Hematopoietic multipotent progenitor cell treated with erythropoietin and hydrocortisone succinate and interleukin-3 and kit ligand, for 8 days (in vitro differentiated cells): Measurements from ENCODE around the gene TMEM14A.
"Not testable (repeated sequence)": the region's sequence is repeated elsewhere in the genome, so short reads cannot be mapped to it uniquely, and the experiment has no call there.

Experiments
- DNase-seq: peaks from one replicate; pipeline ENCODE4 v3.0.0-alpha.2; 2015

TMEM14A gene, protein sequence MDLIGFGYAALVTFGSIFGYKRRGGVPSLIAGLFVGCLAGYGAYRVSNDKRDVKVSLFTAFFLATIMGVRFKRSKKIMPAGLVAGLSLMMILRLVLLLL

DNA sequence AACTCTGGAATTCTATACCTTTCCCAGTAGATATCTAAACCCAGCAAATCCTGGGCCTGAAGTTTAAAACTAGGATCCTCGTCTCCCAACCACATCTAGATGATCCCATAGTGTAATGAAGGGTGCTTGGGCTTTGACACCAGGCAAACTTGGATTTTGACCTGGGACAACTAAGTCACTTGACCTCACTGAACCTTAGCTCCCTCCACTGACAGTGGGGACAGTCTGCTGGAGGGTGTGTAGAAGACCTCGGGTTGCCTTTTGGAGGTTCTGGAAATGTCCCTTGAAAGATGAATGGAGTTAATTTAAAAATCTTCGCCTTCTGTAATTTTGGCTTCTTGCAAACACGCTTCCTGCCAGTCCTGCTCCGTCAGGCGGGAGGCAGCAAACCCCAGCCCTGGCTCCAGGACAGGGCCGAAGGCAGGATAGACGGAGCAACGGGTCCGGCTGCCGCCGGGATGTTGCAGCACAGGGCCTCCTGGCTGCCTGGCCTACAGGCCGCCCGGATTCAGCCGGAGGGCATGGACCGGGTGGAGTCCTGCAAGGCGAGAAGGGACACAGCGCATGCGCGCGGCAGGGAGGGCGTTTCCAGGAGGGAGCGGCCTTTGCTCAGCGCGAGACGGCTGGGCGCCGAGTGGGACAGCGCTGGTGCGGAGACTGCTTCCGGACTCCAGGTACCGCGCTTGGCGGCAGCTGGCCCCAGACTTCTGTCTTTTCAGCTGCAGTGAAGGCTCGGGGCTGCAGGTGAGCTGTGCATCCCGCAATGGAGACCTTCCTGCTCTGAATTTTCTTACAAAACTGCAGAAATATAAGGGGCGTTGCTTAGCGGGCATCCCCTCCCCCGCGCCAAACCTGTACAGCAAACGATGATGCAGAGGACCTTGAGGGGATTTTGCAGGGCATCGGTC is at the start of gene TMEM14A:
TMEM14A (plus strand) TSS at position 612 of the 908 bp plus-strand sequence. CDS start 5,990 bp downstream, outside the sequence.
- DNase-seq: peak; percentile 93

DNA sequence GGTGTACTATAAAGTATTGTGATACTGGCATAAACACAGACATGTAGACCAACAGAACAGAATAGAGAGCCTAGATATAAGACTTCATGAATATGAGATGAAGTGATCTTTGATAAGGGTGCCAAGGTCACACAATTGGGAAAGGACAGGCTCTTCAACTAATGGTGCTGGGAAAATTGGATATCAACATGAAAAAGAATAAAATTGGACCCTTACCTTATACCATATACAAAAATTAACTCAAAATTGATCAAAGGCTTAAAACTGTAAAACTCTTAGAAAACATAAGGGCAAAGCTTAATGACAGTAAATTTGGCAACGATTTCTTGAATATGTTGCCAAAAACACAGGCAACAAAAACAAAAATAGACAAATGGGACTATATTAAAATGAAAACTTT is 49.3 kb upstream of the TMEM14A start:
- no peak for DNase-seq

DNA sequence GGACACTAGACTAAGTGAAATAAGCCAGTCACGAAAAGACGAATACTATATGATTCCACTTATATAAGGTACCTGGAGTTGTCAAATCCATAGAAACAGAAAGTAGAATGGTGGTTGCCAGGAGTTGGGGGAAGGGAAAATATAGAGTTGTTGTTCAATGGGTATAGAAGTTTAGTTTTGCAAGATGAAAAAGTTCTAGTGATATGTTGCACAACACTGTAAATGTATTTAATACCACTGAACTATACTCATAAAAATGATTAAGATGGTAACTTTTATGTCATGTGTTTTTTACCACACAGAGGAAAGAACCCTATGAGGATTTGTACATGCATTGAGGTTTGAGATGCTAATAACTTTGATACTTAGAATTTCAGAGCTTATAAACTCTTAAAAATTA is 48.1 kb upstream of the TMEM14A start:
- no peak for DNase-seq

DNA sequence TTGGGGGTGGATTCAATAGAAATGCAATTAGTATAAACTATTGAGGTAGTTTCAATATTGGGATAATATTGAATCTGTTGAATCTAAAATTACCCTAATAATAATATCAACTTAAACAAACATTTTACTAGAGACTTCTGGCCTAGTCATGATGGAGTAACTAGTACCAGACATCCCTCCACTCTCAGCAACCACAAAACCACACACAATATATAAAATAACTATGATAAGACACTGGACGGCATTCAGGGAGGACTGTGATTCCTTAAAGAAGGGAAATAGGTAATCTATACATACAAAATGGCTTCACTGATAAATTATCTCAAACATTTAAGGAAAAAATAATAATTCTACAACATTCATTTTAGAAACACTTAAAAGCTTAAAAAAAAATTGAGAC is 38.9 kb upstream of the TMEM14A start:
- DNase-seq: no peak

DNA sequence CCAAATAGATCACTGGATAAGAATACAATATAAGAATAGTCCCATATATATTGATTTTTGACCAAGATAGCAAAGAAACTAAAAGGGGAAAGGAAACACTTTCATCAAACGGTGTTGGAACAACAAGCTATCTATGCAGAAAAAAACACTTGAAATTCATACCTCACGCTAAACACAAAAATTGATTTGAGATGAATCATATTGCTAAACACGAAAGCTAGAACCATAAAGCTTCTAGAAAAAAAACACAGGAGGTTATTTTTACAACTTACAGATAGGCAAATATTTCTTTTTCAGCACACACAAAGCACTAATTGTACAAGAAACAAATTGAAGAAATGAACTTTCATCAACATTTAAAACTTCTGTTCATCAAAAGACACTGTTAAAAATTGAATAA is 36.7 kb upstream of the TMEM14A start:
- DNase-seq: no peak

DNA sequence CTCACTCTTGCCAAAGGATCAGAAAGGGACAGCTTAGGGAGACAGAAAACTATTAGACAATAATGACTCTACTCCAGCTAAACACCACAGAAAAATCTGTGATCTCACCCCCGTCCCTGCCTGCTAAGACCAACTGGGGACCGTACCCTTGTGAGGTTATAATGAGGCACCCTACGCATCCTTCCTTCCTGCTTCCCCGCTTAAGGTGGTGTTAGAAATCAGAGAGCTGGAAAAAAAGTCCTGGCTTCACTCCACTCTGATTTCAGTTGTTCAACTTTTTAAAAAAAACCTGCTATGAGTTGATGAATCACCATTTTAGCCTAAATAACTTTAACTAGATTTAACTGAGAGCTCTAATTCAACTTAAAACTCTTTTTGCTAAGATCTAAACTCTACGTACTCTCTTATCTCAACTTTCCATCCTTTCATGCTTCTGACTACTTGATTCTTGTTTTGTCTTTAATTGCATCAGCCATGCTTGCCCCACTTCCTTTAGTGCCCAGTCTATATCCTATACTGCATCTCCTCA is 35.8 kb upstream of the TMEM14A start:
- DNase-seq: no peak

DNA sequence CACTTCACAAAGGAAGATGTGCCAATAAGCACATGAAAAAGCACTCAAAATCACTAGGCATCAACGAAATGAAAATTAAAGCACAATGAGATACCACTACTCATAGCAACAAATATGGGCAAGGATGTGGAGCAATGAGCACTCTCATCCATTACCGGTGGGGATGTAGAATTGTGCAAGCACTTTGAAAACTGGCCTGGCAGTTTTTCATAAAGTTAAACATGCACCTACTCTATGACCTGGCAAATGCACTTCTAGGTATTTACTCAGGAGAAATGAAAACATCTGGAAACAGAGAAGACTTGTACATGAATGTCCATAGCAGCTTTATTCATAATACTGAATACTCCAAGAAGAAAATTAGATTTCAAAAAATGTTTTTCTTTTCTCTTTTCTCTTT is 34.1 kb upstream of the TMEM14A start:
- DNase-seq: no peak

DNA sequence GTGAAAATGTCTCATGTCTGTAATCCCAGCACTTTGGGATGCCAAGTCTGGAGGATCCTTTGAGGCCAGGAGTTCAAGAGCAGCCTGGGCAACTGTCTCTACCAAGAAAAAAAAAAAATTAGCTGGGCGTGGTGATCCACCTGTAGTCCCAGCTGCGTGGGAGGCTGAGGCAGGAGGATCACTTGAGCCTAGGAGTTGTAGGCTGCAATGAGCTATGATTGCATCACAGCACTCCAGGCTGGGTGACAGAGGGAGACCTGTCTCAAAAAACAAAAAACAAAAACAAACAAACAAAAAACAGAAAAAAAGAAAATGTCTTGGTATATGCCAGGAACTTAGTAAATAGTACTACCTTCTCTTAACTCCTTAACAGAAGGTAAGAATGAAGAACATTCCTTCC is 31.4 kb upstream of the TMEM14A start:
- DNase-seq: no peak

DNA sequence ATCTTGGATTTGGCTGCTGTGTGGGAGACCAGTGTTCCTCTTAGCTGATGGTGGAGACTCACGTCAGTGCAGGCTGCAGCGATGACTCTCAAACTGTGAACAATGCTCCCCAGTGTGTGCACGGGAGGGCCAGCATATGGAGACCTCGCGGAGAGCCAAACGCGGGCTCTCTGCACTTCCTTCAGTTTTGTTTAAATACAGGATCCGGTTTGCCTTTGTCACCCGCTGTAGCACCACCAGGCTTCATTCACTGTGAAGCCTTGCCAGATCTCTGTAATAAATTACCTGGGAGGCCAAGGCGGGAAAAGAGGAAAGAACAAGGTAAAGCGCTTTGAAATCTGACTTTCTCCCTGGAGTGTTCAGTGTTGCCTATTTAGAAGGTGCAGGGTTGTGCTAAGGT is 30.7 kb upstream of the TMEM14A start:
- no peak for DNase-seq

DNA sequence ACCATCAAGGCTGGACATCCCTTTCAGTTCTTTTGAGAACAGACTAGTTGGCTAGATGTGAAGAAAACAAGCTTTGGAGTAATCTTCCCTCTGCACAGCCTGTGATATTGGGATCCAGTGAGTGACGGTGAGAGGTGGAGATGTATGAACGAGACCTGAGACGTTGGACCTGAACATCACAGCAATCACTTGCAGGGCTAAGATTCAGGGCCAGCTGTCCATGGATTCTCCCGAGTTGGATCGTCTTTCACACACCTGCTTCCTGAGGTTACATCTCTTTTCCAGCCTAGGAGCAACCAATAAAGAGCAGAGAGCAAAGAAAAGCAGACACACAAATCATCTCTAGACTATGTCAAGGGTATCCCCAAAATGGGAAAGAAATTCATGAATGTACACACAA is 30.0 kb upstream of the TMEM14A start:
- no peak for DNase-seq

DNA sequence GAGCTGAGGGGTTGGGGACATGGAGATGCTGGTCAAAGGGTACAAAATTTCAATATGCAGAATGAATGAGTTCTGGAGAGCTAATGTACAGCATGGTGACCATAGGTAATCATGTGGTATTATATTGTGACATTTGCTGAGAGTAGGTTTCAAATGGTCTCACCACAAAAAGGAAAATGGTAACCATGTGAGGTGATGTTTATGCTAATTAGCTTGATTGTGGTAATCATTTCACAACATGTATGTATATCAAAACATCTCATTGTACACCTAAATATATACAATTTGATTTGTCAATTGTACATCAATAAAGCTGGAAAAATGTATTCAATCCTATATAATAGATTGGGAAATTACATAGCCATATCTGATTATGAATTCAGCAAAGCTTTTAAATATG is 29.5 kb upstream of the TMEM14A start:
- no peak for DNase-seq

DNA sequence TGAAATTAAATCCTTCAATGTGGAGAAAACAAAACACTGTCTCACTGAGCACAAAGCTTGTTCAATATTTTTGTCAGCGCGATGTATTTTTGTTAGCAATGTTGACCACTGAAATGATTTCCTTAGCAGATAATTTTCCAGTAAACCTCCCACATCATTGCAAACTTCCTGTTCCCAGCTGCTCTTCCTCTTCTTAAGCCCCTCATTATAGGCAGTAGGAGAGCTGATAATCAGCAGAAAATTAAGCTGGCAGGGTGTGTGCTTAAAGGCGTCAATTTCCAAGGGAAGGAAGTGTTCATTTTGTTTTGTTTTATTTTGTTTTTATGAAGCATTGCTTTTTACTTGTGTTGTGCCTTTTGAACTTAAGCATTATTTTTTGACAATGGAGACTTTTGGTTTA is 29.1 kb upstream of the TMEM14A start:
- peak; percentile 22 for DNase-seq

DNA sequence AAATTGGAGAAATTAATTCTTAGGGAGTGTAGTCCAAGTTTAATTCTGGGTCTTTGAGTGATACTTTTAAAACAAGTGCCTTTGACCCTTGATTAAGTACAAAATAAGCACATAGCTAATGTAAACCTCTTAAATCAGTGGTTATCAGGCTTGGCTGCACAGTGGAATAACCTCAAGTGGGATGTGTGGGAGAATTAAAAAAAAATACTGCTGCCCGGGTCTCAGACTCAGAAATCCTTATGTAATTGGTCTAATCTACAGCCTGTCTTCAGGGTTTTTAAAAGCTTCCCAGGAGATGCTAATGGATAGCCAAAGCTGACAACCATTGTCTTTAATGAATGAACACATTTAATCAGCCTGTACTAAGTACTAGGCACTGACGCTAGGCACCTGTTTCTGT is 28.5 kb upstream of the TMEM14A start:
- no peak for DNase-seq

DNA sequence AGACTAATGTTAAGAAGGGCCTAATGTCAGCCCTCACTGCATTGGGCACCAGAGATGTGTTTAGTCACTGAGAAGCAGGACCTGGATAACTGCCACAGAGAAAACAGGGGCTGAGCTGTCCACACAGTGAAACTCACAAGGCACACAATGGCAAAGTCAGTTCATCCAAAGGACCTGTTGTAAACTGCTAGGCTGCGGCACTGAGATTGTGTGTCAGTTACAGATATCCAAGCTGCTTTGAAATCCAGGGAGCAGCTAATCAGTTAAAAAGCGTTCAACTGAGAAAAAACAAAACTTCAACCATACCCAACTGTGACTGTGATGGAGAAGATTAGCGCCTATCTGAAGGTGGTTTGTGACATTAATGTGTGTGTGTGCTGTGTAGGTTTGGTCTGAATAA is 27.8 kb upstream of the TMEM14A start:
- peak; percentile 70 for DNase-seq

DNA sequence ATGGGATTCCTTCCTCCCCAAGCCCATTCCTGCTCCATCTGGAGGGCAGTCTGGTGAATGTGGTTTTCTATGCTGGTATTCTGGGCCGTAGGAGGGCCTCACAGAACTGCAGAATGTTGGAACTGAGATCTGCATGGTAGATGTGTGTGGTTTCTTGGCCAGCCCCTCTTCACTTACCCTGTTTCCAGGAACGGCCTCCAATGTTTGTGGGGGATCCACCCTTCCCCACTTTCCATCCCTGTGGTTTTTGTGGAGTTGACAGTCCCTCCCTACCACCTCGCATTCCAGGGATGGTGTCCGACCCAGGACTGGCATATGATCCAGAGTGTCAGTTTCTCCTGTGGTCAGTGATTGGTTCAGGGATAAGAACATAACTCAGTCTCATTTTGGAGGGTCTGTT is 26.7 kb upstream of the TMEM14A start:
- DNase-seq: no peak

DNA sequence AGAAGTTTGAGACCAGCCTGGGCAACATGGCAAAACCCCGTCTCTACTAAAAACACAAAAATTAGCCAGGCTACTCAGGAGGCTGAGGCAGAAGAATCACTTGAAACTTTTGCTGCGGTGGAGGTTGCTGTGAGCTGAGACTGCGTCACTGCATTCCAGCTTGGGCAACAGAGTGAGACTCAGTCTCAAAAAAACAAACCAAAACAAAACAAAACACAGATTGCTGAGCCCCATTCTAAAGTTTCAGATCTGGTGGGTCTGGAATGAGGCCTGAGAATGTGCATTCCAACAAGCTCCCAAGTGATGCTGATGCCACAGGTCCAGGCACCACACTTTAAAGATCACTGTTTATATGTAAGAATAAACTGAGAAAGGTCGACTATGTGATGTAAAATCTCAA is 24.9 kb upstream of the TMEM14A start:
- no peak for DNase-seq

DNA sequence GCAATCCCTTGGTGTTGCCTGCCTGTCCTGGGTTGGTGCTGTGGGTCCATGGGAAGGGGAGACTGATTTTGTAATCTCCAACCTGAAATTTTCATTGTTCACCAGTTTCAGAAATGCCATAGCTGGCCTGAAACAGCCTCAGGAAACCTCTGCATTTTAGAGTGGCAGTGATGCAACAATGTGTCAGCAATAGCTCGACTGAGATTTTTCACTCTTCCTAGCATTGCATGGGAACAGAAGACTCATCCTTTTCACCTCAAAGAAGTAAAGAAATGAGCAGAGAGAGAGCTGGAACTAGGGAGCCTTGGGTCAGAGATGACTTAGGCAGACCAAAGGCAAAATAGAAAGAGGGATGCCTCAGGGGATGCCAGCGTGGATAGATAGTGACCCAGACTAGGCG is 23.7 kb upstream of the TMEM14A start:
- DNase-seq: no peak

DNA sequence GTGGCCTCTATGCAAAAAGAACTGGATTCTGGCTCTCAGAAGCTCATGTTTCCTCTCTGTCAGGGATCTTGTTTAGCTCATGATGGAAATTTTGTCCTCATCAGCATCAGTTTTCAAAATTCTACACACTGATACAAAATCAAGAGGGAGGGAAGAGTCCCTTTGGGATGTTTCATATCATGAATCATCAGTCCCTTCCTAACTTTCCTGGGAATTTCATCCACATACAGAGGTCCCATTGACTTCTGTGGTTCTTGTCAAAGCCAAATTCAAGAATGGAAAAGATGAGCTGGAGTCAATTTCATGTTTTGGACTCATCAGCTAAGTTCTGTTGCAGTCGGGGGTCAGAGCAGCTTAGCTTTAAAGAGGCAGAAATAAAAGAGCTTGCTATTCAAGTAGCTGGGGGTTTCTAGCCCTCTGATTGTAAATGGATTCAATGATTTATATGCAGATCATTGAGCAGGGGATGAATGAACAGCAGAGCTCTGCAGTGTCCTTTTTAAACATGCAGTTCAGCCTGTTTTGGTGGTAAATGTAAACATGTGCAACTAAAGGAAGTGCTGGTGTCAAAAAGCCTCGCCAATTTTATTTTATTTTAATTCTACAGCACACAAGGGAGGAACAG is 21.3 kb upstream of the TMEM14A start:
- DNase-seq: no peak

DNA sequence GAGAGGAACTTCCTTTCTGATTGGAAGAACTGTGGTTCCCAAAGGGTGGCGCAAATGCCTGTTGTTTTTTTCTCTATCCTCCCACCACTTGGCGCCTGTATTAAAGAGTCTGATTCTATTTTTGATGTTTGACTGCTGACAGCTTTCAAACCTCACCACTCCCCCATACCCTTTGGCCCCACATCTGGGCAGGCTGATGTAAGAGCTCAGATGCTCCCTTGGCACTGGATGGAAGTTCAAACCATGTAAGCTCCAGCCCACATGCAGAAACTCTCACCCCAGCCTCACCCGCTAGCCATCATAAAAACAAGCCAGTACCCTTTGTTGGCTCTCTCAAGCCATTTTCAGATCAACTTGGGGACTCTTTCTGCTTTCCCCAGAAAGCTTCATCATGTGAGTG is 20.0 kb upstream of the TMEM14A start:
- no peak for DNase-seq

DNA sequence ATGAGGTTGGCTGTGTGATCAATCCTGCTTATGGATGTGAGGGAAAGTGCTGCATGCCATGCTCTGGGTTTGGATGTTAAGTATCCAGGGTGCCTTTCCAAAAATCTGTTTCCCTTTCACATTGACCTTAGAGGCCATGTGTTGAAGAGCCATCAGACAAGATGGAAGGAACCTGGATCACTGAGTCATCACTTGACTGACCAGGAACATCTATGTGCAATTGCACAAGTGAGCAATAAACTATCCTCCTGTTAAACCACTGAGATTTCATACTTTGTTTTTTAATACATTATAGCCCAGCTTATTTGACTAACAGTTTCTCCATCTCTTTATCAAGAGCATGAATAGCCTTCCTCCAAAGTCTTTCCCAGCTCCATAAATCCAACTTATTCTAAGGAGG is 17.8 kb upstream of the TMEM14A start:
- DNase-seq: no peak

DNA sequence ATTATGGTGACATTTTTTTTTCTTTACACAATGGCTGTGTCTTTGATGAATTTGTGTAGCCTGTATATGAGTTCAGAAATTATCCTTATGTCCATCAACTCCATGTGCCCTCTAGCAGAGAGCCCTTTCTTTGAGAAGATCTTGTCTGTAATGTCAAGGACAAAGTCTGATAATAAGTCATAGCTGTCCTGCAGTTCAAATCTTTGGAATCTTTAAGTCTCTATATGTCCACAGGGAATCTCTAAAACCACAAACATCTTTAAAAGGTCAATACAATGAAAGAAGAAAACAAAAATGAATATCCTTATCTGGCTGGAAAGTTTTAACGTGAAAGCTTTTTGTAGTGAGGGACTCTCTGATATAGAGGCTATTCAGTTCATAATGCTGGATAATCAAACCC is 16.9 kb upstream of the TMEM14A start:
- DNase-seq: no peak

DNA sequence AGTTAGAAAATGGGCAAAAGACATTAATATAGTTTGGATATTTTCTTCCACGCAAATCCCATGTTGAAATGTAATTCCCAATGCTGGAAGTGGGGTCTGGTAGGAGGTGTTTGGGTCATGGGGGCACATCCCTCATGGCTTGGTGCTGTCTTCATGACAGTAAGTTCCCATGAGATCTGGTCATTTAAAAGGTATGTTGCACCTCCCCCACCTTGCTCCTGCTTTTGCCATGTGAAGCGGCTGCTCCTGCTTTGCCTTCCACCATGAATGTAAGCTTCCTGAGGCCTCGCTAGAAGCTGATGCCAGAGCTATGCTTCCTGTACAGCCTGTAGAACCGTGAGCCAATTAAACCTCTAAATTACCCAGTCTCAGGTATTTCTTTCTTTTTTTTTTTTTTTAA is 16.3 kb upstream of the TMEM14A start:
- no peak for DNase-seq

DNA sequence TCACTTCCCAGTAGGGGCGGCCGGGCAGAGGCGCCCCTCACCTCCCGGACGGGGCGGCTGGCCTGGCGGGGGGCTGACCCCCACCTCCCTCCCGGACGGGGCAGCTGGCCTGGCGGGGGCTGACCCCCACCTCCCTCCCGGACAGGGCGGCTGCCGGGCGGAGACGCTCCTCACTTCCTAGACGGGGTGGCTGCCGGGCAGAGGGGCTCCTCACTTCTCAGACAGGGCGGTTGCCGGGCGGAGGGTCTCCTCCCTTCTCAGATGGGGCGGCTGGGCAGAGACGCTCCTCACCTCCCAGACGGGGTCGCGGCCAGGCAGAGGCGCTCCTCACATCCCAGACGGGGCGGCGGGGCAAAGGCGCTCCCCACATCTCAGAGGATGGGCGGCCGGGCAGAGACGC is 15.0 kb upstream of the TMEM14A start:
- DNase-seq: not testable (repeated sequence)

DNA sequence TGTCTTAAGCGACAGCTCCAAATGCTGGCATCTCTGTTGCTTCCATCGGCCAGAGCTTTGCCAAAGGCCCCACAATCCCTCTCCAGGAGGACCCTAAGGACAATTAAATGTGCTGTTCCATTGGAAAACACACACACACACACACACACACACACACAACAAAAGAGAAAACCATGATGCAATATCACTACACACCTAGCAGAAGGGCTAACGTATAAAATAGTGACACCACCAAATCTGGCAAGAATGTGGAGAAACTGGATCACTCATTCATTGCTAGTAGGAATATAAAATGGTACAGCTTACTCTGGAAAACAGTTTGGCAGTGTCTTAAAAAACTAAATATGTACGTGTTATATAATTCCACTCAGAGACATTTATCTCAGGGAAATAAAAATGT is 13.0 kb upstream of the TMEM14A start:
- no peak for DNase-seq
